Measurements from ENCODE around the gene CRYGS.
"Not testable (repeated sequence)": the region's sequence is repeated elsewhere in the genome, so short reads cannot be mapped to it uniquely, and the experiment has no call there.

Gene CRYGS

GRCh38 chr3:186534113-186534669 is 10.0 kb downstream of the CRYGS start:
- no peak overlapping the region; the same call in 1 of the 2 replicates for H3K4me3 ChIP-seq (ENCODE audit: low read length)
- no peak for TF ChIP-seq ZNF274 (IDR thresholded peaks at IDR 0.05; ENCODE audit: low read depth, low read length)

GRCh38 chr3:186532598-186533072 is 11.5 kb downstream of the CRYGS start:
- no peak for TF ChIP-seq ZNF274 (IDR thresholded peaks at IDR 0.05; ENCODE audit: low read depth, low read length)

GRCh38 chr3:186531694-186532093 is 12.5 kb downstream of the CRYGS start:
- not testable (repeated sequence) for H3K4me3 ChIP-seq (ENCODE audit: low read length)

More at GRCh38 chr3:186532598-186533072, 11.5 kb downstream of the CRYGS start:
- H3K4me3 ChIP-seq (ENCODE audit: low read length): no peak overlapping the region

GRCh38 chr3:186530415-186530814 is 13.8 kb downstream of the CRYGS start:
- H3K4me3 ChIP-seq (ENCODE audit: low read length): no peak overlapping the region
- TF ChIP-seq ZNF274 (IDR thresholded peaks at IDR 0.05; ENCODE audit: low read depth, low read length): no peak

GRCh38 chr3:186529201-186529999 is 14.8 kb downstream of the CRYGS start:
- TF ChIP-seq ZNF274 (IDR thresholded peaks at IDR 0.05; ENCODE audit: low read depth, low read length): no peak
- H3K4me3 ChIP-seq (ENCODE audit: low read length): no peak overlapping the region

- TF ChIP-seq ZNF274 (IDR thresholded peaks at IDR 0.05; ENCODE audit: low read depth, low read length): no peak
Measured at GRCh38 chr3:186526256-186526606, 17.9 kb downstream of the CRYGS start.

GRCh38 chr3:186525369-186526255 is 18.6 kb downstream of the CRYGS start:
- H3K4me3 ChIP-seq (ENCODE audit: low read length): peak overlapping the region; percentile 37; the same call in 1 of the 2 replicates
- no peak for TF ChIP-seq ZNF274 (IDR thresholded peaks at IDR 0.05; ENCODE audit: low read depth, low read length)

More at GRCh38 chr3:186526256-186526606, 17.9 kb downstream of the CRYGS start:
- H3K4me3 ChIP-seq (ENCODE audit: low read length): no peak overlapping the region; the same call in 1 of the 2 replicates

GRCh38 chr3:186524616-186525015 is 19.6 kb downstream of the CRYGS start:
- no peak overlapping the region for H3K4me3 ChIP-seq (ENCODE audit: low read length)
- TF ChIP-seq ZNF274 (IDR thresholded peaks at IDR 0.05; ENCODE audit: low read depth, low read length): no peak

GRCh38 chr3:186523434-186523833 is 20.7 kb downstream of the CRYGS start:
- no peak for TF ChIP-seq ZNF274 (IDR thresholded peaks at IDR 0.05; ENCODE audit: low read depth, low read length)
- H3K4me3 ChIP-seq (ENCODE audit: low read length): no peak overlapping the region

- no peak overlapping the region for H3K4me3 ChIP-seq (ENCODE audit: low read length)
- no peak for TF ChIP-seq ZNF274 (IDR thresholded peaks at IDR 0.05; ENCODE audit: low read depth, low read length)
Measured at GRCh38 chr3:186523022-186523421, 21.2 kb downstream of the CRYGS start.

GRCh38 chr3:186520957-186521842 is 23.0 kb downstream of the CRYGS start:
- H3K4me3 ChIP-seq (ENCODE audit: low read length): no peak overlapping the region

GRCh38 chr3:186520431-186520830 is 23.7 kb downstream of the CRYGS start:
- H3K4me3 ChIP-seq (ENCODE audit: low read length): no peak overlapping the region
- no peak for TF ChIP-seq ZNF274 (IDR thresholded peaks at IDR 0.05; ENCODE audit: low read depth, low read length)

More at GRCh38 chr3:186520957-186521842, 23.0 kb downstream of the CRYGS start:
- TF ChIP-seq ZNF274 (IDR thresholded peaks at IDR 0.05; ENCODE audit: low read depth, low read length): no peak

GRCh38 chr3:186519021-186519658 is 25.0 kb downstream of the CRYGS start:
- no peak overlapping the region for H3K4me3 ChIP-seq (ENCODE audit: low read length)
- TF ChIP-seq ZNF274 (IDR thresholded peaks at IDR 0.05; ENCODE audit: low read depth, low read length): no peak
